HFF-Myc (cell line): ENCODE data around the gene DNMT1.
A peak's percentile ranks its signal among the peaks of the same experiment; 100 is the strongest.

Source experiments
- DNase-seq: peaks from one replicate; pipeline ENCODE4 v3.0.0-alpha.2; 2011; ENCODE audit warnings: low read depth; ENCODE audit errors: extremely low read depth
- H3K4me3 ChIP-seq: replicated peaks from 2 replicates; pipeline ENCODE4 v1.5.1; 2011; ENCODE audit warnings: low read depth, mild to moderate bottlenecking, control low read depth, low read length
- TF ChIP-seq, protein P1 (sequence below): IDR thresholded peaks from 2 replicates; pipeline ENCODE4 v1.5.1; 2012; ENCODE audit warnings: mild to moderate bottlenecking, low read depth, low read length, control low read depth; ENCODE audit errors: missing control alignments

The DNMT1 gene

DNA sequence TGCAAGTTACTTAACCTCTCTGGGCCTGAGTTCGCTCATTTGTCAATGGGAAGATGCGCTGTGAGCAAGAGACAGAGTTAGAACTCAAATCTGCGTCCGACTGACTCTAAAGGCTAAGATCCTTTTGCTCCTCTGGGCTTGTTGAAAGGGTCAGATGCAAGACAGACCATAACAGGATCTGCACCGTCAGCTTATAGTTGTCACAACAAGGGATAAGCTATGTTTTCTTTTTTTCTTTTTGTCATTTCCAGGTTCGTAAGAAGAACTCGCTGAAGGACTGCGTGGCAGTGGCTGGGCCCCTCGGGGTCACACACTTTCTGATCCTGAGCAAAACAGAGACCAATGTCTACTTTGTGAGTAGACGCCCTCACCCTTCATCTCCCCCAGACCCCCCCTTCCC, 87.5 kb downstream of the DNMT1 start:
- no peak for DNase-seq
- peak overlapping the region; percentile 92 for H3K4me3 ChIP-seq
- TF ChIP-seq, protein P1, sequence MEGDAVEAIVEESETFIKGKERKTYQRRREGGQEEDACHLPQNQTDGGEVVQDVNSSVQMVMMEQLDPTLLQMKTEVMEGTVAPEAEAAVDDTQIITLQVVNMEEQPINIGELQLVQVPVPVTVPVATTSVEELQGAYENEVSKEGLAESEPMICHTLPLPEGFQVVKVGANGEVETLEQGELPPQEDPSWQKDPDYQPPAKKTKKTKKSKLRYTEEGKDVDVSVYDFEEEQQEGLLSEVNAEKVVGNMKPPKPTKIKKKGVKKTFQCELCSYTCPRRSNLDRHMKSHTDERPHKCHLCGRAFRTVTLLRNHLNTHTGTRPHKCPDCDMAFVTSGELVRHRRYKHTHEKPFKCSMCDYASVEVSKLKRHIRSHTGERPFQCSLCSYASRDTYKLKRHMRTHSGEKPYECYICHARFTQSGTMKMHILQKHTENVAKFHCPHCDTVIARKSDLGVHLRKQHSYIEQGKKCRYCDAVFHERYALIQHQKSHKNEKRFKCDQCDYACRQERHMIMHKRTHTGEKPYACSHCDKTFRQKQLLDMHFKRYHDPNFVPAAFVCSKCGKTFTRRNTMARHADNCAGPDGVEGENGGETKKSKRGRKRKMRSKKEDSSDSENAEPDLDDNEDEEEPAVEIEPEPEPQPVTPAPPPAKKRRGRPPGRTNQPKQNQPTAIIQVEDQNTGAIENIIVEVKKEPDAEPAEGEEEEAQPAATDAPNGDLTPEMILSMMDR = no peak

DNA sequence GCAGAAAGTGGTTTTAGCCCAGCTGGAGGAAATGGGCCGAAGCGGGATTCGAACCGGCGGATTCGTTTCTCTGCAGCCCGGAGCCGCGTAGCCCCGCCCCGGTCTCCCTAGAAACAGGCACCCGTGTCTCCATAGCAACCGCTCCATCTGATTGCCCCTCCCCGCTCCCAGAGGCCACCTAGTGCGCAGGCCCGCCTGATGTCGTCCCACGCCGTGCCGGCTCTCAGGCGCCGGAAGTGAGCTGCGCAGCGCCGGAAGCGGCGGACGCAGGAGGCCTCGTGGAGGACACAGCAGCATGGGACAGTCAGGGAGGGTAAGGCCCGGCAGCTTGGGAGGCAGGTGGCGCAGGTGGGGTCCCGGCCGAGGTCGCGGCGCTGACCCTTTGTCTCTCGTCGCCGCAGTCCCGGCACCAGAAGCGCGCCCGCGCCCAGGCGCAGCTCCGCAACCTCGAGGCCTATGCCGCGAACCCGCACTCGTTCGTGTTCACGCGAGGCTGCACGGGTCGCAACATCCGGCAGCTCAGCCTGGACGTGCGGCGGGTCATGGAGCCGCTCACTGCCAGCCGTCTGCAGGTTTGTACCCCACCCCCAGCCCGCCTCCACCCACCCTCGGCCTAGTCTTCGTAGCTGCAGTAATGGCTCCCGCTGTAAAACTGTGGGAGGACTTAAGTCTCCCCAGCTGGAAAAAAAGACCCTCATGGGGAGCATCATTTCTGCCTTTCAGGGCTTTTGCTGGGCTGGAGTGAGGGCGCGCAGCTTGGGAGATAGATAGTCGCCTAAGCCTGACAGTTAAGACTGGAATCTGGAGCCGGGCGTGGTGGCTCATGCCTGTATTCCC, 88.4 kb downstream of the DNMT1 start, which contains the start of gene PPAN:
Gene PPAN, plus strand, starts transcription at position 263 of the 837 bp plus-strand sequence. Its CDS starts 33 bp downstream, at position 296.
- peak; percentile 92 for DNase-seq
- H3K4me3 ChIP-seq = peak within 1 kb of the TSS; percentile 92
- TF ChIP-seq, protein P1 = no peak

DNA sequence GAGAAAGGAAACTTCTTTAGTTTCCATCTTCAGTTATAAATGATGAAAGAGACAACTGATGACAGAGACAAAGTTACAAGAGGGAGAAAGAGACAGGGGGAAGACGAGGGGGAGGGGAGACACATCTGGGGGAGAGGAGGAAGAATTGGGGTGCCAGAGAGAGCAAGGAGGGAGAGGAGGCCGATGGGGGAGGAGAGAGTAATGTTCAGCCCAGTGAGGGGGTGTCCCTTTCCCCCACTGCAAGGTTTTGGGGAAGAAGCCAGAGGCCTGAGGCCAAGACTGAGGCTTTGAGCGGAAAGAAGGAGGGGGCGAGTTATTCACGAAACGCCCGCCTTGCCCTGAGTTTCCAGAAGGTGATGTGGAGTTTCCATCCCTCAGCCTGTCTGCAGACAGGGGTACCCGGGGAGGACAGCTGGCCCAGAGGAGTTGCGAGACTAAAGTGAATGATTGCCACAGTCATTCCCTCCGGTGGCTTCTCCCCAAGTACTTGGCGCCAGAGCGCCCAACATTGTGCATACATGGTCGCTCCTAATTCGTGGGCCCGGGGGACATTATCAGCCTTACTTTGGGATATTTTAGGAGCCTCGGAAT, 89.1 kb downstream of the DNMT1 start:
- TF ChIP-seq, protein P1 = no peak
- peak overlapping the region; percentile 92 for H3K4me3 ChIP-seq
- no peak for DNase-seq

DNA sequence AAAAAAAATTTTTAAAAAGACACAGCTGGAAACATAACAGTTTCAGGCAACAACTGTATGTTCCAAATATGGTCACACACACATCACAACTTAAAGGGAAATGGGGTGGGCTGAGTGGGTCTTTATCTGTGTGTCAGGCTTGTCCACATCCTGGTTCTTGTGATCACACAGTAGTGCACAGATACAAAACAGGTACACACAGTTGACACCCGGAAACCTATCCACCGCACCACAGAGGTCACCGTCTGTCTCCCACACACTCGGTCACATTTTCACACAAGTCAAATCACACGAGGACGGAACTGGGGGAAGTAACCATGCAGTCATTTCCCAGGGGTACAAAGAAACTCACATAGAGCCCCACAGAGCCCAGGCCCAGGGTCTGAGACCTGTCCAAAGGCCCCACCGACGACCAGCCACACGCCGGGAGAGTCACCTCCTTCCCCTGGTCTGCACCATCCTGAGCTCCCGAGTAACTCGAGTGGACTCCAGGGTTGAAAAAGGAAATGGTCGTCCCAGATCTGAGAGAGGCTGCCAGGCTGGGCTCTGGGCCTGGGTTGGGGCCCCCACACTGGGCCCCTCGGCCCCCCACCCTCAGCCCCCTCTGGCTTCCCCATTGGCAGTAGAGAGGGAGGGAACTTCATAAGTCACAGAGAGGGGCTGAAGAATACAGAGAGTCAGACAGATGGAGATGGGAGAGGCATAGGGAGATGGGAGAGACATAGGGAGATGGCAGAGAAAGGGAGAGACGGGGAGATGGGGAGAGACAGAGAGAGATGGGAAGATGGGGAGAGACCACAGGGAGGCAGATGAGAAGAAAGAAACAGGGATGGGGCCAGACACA, 89.9 kb downstream of the DNMT1 start:
- no peak for DNase-seq
- H3K4me3 ChIP-seq = no peak overlapping the region
- TF ChIP-seq, protein P1 = no peak

DNA sequence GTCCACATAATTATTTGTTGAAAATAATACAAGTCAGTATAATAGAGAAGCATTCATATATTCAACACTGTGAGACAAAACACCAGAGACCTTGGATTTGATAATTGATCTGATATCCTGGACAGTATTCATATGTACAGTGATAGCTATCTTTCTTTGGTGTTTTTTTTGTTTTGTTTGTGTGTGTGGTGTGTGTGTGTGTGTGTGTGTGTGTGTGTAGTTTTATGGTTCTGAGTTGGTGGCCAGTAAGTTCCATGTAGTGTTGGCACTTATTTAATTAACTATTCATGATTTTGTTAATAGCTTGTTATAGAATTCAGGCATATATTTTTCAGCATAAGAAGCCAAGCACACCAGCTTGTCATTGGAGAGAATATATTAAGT, 90.6 kb downstream of the DNMT1 start:
- DNase-seq = no peak
- H3K4me3 ChIP-seq = no peak overlapping the region
- TF ChIP-seq, protein P1 = no peak

DNA sequence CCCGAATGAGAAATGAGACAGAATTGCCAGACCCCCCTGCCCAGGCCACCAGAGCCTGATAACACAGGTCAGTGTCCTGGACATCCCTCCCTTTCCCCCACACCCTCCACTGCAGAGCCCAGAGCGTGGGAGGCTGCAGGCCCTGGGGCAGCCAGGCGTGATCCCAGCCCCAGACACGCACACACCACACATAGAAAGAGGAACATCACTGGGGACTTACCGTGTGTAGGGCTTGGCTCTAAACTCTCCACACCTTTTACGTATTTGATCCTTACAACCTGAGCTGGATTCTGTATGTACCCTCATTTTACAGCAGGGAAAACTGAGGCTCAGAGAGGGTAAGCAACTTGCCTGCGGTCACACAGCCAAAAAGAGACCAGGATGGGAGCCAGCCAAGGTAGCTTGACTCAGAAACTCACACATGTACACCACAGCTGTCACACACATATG, 91.9 kb downstream of the DNMT1 start:
- H3K4me3 ChIP-seq = no peak overlapping the region
- TF ChIP-seq, protein P1 = no peak
- DNase-seq = no peak
